K562 (cell line): Measurements from ENCODE around the gene GFRA4. TPM values are rescaled to one million over a fixed set of nuclear protein-coding genes. Genes with fewer than 3 reads are reported as not detected.

Experiments
- ATAC-seq: fragments of 200-7000 bp; cut with Tn5 transposase; 3 replicates; pipeline ENCODE4 v1.9.1; 2020; ENCODE audit warnings: moderate library complexity
- BruUV-seq: library from RNA; stranded (reverse); fragments of 400-500 nt; replicated peaks from 2 replicates; lab custom pipeline; 2021; lab: Mats Ljungman, UMichigan
- CTCF ChIA-PET: fragments of 300-600 bp; formaldehyde crosslinking; extraction: SDS; loops from one replicate; lab custom pipeline; 2021; ENCODE audit warnings: low intra/inter-chr PET ratio; lab: Yijun Ruan, JAX
- POLR2A ChIA-PET: fragments of 300-600, 350-650 bp; sonication (Branson Sonifier 250); formaldehyde crosslinking; extraction: SDS; loops from one replicate; lab custom pipeline; 2021; ENCODE audit warnings: antibody characterized with exemption, inconsistent platforms; lab: Yijun Ruan, JAX
- DNase-seq, 4 experiments: peaks; one replicate each; pipeline versions ENCODE4 v3.0.0 to v3.0.0-alpha.2; 2011 to 2018; ENCODE audit warnings: low spot score in 3 of 4, mixed read lengths in 3 of 4; ENCODE audit errors: extremely low read depth in 1 of 4
- FAIRE-seq: peaks from 2 replicates; lab custom pipeline; 2011; peaks lifted over from hg19 to GRCh38; lab: Jason Lieb, UNC
- H2AFZ ChIP-seq: 2 replicates; pipeline ENCODE4 v1.6.0; 2011; ENCODE audit warnings: low read depth, low read length, control low read depth, inconsistent platforms
- H3K27ac ChIP-seq: fragments of 200-600 bp; 3 replicates; pipeline ENCODE4 v1.8.0; 2011; ENCODE audit warnings: low read depth, mild to moderate bottlenecking, control low read depth, inconsistent platforms, low read length, moderate library complexity, mixed read lengths; ENCODE audit errors: extremely low read depth
- H3K27me3 ChIP-seq, 2 experiments: fragments of 300-600 bp in 1 of 2; 2 replicates in 1 of 2; 3 replicates in 1 of 2; pipeline versions ENCODE4 v1.6.0 to v1.8.0; 2011; ENCODE audit warnings: inconsistent platforms in 2 of 2, low read length in 2 of 2, mild to moderate bottlenecking in 1 of 2, mixed read lengths in 1 of 2, moderate library complexity in 1 of 2; ENCODE audit not compliant: control insufficient read depth in 2 of 2, insufficient read depth in 2 of 2
- H3K36me3 ChIP-seq: fragments of 300-600 bp; 3 replicates; pipeline ENCODE4 v1.8.0; 2011; ENCODE audit warnings: mild to moderate bottlenecking, low read length, inconsistent platforms; ENCODE audit not compliant: control insufficient read depth, insufficient read depth
- H3K4me1 ChIP-seq, 2 experiments: fragments of 200-600 bp in 1 of 2; replicated peaks in 1 of 2; 2 replicates in 1 of 2; 3 replicates in 1 of 2; pipeline versions ENCODE4 v1.5.1 to v1.8.0; 2011; ENCODE audit warnings: inconsistent platforms in 2 of 2, low read length in 2 of 2, mild to moderate bottlenecking in 1 of 2, mixed read lengths in 1 of 2, moderate library complexity in 1 of 2; ENCODE audit not compliant: control insufficient read depth in 2 of 2, insufficient read depth in 2 of 2
- H3K4me2 ChIP-seq: 2 replicates; pipeline ENCODE4 v1.6.1; 2011; ENCODE audit warnings: low read length, control low read depth, inconsistent platforms, mixed read lengths; ENCODE audit not compliant: insufficient read depth
- H3K4me3 ChIP-seq: fragments of 200-600 bp; sonication (generic), shearing (Covaris generic); 2 replicates; pipeline ENCODE4 v1.5.1; 2016; ENCODE audit warnings: control low read depth, inconsistent platforms
- H3K79me2 ChIP-seq: fragments of 200-600 bp; 3 replicates; pipeline ENCODE4 v1.8.0; 2011; ENCODE audit warnings: low read length, inconsistent platforms; ENCODE audit not compliant: control insufficient read depth, insufficient read depth
- H3K9ac ChIP-seq, 2 experiments: 2 replicates each; pipeline versions ENCODE4 v1.6.0 to v1.6.1; 2011; ENCODE audit warnings: low read depth in 2 of 2, low read length in 2 of 2, control low read depth in 1 of 2, inconsistent platforms in 1 of 2, mild to moderate bottlenecking in 1 of 2, mixed read lengths in 1 of 2; ENCODE audit not compliant: insufficient read depth in 1 of 2
- H3K9me1 ChIP-seq: one replicate; pipeline ENCODE4 v1.6.0; 2011; ENCODE audit warnings: inconsistent platforms, mild to moderate bottlenecking, low read length, moderate library complexity; ENCODE audit not compliant: control insufficient read depth, insufficient read depth
- H3K9me3 ChIP-seq: replicated peaks from 2 replicates; pipeline ENCODE4 v1.5.1; 2011; ENCODE audit warnings: low read depth, low read length, inconsistent platforms; ENCODE audit not compliant: control insufficient read depth, insufficient read depth
- H4K20me1 ChIP-seq: replicated peaks from 2 replicates; pipeline ENCODE4 v1.6.1; 2011; ENCODE audit warnings: low read length, inconsistent platforms, mixed read lengths; ENCODE audit not compliant: control insufficient read depth, insufficient read depth
- RBM25 ChIP-seq: fragments of 200-400 bp; formaldehyde crosslinking; IDR thresholded peaks from 2 replicates; pipeline ENCODE4 v1.6.1; 2018; ENCODE audit warnings: low read length, low read depth, moderate library complexity; ENCODE audit not compliant: severe bottlenecking
- RFX7 ChIP-seq: fragments of 250-450 bp; sonication (Bioruptor Pico); IDR thresholded peaks from 2 replicates; pipeline ENCODE4 v1.5.1; 2021; ENCODE audit warnings: mild to moderate bottlenecking
- ZNF143 ChIP-seq: sonication (generic); formaldehyde crosslinking; IDR thresholded peaks from 2 replicates; pipeline ENCODE4 v1.9.0; 2022; ENCODE audit warnings: mild to moderate bottlenecking, missing genetic modification reagents
- WGBS: fragments of 100-300 bp; shearing (Covaris generic); methylation state at CpG from one replicate; pipeline ENCODE4 v1.1.6; 2016; ENCODE audit warnings: low coverage, mixed read lengths; ENCODE audit not compliant: insufficient coverage; ENCODE audit errors: missing lambda C conversion rate; 5-methylcytosine and 5-hydroxymethylcytosine counted together
- in situ Hi-C: fragments of 300-500 bp; cut with MboI; formaldehyde crosslinking; loops from 4 replicates; pipeline ENCODE4 v1.15.0; 2018; ENCODE audit warnings: inconsistent platforms, mixed read lengths
- intact Hi-C: fragments of 100-400 bp; cut with micrococcal nuclease; formaldehyde crosslinking; loops from 2 replicates; pipeline ENCODE4 v1.14.2; 2022
- polyA plus RNA-seq, 8 experiments: library from polyadenylated mRNA; depleted of rRNA in 4 of 8; stranded (reverse) in 5 of 8; unstranded in 3 of 8; fragments of >200 nt; fragmentation: Nextera tagmentation in 2 of 8; fragmentation: Illumina TruSeq in 1 of 8; extraction: Ambion mirVana in 2 of 8; extraction: Trizol in 1 of 8; gene quantifications; 2 replicates each; pipeline versions ENCODE4 v1.2.1 to v1.2.3, GENCODE V29; 2011 to 2014; ENCODE audit warnings: inconsistent platforms in 1 of 8, missing spikeins in 1 of 8
- total RNA-seq, 7 experiments: library from RNA; depleted of rRNA in 6 of 7; stranded (reverse); fragments of >200 nt in 6 of 7; fragmentation: Illumina TruSeq in 2 of 7; extraction: Trizol in 2 of 7; gene quantifications; 2 replicates each; pipeline versions ENCODE4 v1.2.1 to v1.2.3, GENCODE V29; 2011 to 2021; ENCODE audit warnings: low replicate concordance in 1 of 7
- TF ChIP-seq, protein P1 (sequence below): fragments of 250-450 bp; sonication (Bioruptor Pico); IDR thresholded peaks from 2 replicates; pipeline ENCODE4 v1.4.0; 2020; ENCODE audit warnings: mild to moderate bottlenecking, moderate library complexity
- TF ChIP-seq, protein P2 (sequence below): fragments of 450-650 bp; conservative IDR thresholded peaks from 2 replicates; pipeline ENCODE4 v1.6.1; 2016; ENCODE audit warnings: missing genetic modification characterization, low read depth, mild to moderate bottlenecking, missing compliant biosample characterization, moderate library complexity
- TF ChIP-seq, protein P3 (sequence below): fragments of 450-650 bp; IDR thresholded peaks from 2 replicates; pipeline ENCODE4 v1.6.1; 2018; ENCODE audit not compliant: partially characterized antibody

GFRA4 gene
- total and polyA plus RNA-seq, 9 of the 15 experiments (the other 6 are each of a cell fraction or from before 2014, with no cell fraction given) = not detected

DNA sequence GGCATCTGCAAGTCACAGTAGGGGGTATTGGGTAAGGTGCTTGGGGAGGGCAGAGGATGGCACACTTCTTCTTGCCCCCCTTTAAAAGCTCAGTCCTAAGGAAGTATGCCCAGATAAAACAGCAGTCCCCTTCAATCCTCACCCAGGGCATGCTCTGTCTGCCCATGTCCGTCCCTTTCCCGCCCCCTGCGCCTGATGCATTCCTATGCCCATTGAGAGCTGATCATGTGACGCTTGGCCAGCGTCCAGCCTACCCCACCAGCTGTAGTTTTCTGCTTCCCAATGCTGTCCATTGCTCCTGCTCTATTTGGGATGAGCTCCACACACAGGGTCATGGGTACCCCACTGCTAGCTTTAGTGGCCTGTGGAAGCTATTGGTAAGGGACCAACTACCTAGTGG is 40.9 kb upstream of the GFRA4 start:
- CTCF ChIA-PET = no interaction called here
- Histone ChIP-seq H3K9me1 (no peaks in the 10 kb centered on the region), H3K4me1 (peaks cover 0 to 12% of the 10 kb centered on the region in 2 experiments; a peak in 2 of 5 replicates), H2AFZ (no peak overlapping the region), H4K20me1 (no peaks in the 10 kb centered on the region), H3K79me2 (no peaks in the 10 kb centered on the region), H3K36me3 (no peaks in the 10 kb centered on the region), H3K4me2 (no peak overlapping the region), H3K4me3 (no peak overlapping the region), H3K27ac (no peak overlapping the region), H3K9ac (no peak overlapping the region), H3K27me3 (peaks cover 0 to 31% of the 10 kb centered on the region in 2 experiments; a peak in 3 of 5 replicates), H3K9me3 (no peaks in the 10 kb centered on the region)
- TF ChIP-seq ZNF143 (no peak), RBM25 (no peak), RFX7 (CRISPR knock-in tag) (no peak)
- TF ChIP-seq, protein P1, sequence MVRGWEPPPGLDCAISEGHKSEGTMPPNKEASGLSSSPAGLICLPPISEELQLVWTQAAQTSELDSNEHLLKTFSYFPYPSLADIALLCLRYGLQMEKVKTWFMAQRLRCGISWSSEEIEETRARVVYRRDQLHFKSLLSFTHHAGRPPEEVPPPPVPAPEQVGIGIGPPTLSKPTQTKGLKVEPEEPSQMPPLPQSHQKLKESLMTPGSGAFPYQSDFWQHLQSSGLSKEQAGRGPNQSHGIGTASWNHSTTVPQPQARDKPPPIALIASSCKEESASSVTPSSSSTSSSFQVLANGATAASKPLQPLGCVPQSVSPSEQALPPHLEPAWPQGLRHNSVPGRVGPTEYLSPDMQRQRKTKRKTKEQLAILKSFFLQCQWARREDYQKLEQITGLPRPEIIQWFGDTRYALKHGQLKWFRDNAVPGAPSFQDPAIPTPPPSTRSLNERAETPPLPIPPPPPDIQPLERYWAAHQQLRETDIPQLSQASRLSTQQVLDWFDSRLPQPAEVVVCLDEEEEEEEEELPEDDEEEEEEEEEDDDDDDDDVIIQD (CRISPR knock-in tag) = no peak
- TF ChIP-seq, protein P2, sequence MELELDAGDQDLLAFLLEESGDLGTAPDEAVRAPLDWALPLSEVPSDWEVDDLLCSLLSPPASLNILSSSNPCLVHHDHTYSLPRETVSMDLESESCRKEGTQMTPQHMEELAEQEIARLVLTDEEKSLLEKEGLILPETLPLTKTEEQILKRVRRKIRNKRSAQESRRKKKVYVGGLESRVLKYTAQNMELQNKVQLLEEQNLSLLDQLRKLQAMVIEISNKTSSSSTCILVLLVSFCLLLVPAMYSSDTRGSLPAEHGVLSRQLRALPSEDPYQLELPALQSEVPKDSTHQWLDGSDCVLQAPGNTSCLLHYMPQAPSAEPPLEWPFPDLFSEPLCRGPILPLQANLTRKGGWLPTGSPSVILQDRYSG (tag) = no peak
- TF ChIP-seq, protein P3, sequence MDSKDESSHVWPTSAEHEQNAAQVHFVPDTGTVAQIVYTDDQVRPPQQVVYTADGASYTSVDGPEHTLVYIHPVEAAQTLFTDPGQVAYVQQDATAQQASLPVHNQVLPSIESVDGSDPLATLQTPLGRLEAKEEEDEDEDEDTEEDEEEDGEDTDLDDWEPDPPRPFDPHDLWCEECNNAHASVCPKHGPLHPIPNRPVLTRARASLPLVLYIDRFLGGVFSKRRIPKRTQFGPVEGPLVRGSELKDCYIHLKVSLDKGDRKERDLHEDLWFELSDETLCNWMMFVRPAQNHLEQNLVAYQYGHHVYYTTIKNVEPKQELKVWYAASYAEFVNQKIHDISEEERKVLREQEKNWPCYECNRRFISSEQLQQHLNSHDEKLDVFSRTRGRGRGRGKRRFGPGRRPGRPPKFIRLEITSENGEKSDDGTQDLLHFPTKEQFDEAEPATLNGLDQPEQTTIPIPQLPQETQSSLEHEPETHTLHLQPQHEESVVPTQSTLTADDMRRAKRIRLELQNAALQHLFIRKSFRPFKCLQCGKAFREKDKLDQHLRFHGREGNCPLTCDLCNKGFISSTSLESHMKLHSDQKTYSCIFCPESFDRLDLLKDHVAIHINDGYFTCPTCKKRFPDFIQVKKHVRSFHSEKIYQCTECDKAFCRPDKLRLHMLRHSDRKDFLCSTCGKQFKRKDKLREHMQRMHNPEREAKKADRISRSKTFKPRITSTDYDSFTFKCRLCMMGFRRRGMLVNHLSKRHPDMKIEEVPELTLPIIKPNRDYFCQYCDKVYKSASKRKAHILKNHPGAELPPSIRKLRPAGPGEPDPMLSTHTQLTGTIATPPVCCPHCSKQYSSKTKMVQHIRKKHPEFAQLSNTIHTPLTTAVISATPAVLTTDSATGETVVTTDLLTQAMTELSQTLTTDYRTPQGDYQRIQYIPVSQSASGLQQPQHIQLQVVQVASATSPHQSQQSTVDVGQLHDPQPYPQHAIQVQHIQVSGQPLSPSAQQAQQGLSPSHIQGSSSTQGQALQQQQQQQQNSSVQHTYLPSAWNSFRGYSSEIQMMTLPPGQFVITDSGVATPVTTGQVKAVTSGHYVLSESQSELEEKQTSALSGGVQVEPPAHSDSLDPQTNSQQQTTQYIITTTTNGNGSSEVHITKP = no peak
- WGBS = 2% methylated on average over 5 of the region's 5 CpGs
- in situ Hi-C loops (no loop called here), intact Hi-C loops (no loop called here)
- FAIRE-seq = no peak
- POLR2A ChIA-PET = interaction anchor here (0.5 to 1.0 kb wide), 3 partner anchors 30 to 95 kb away, joined by 3 read pairs; no protein-coding TSS in a partner anchor
- DNase-seq = no peak
- no TSS peak for BruUV-seq
- no peak for ATAC-seq
